GM21717 (cell line): Measurements from ENCODE around the gene AFTPH.

Experiments used
- ATAC-seq: cut with Tn5 transposase; IDR thresholded peaks from one replicate; pipeline ENCODE4 v1.9.1; 2021; ENCODE audit warnings: mild to moderate bottlenecking, moderate library complexity; ENCODE audit not compliant: unreplicated experiment

The AFTPH gene

GRCh38 chr2:64523666-64524603, at the start of gene AFTPH:
Gene AFTPH (plus strand): TSS chr2:64524328. CDS start chr2:64551475, 27,147 bp downstream.
- peak; percentile 79 for ATAC-seq

- no peak for ATAC-seq
These were observed 49.5 kb upstream of the AFTPH start for GRCh38 chr2:64474636-64475035.

GRCh38 chr2:64477037-64477436, 47.1 kb upstream of the AFTPH start:
- ATAC-seq: no peak

- no peak for ATAC-seq
These were observed 46.1 kb upstream of the AFTPH start for GRCh38 chr2:64477979-64478378.

- no peak for ATAC-seq
These were observed 45.5 kb upstream of the AFTPH start for GRCh38 chr2:64478502-64479230.

DNA sequence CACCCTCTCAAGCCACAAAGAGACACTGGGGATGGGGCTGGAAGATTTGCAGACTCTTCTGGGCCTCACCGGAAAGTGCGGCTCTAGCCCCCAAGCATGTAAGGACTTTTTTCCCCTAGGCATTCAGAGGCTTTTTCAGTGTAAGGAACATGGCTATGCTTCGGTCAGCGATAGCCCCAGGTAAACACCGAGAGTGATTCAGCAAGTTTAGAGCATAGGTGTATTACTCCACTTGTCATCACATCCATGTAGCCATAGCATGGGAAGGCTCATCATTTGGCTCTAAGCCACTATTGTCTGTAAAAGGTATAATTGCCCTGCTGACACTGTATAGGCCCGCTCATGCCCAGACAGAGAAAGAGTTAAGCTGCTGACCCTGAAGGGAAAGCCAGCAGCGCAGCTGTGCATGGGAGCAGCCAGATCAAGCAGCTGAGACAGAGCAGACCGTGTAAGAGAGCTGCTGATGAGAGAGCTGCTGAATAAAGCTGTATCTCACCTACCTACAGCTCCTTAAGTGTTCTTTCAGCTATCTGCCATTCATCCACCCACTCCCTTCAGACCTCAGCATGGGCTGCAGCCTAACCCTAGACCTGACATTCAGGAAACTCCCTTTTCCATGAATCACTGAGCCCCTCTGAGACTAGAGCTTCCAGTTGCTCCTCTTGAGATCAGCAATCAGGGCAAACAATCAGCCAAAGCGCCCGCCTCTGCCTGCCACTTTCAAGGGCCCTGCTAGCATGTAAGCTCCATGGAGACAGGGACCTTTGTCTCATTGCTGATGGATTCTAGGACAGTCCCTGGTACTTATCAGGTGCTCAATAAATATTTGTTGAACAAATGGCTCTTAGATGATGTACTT, 44.6 kb upstream of the AFTPH start:
- no peak for ATAC-seq

- no peak for ATAC-seq
These were observed 42.5 kb upstream of the AFTPH start for GRCh38 chr2:64481665-64482064.

GRCh38 chr2:64482243-64482642, 41.9 kb upstream of the AFTPH start:
- no peak for ATAC-seq

GRCh38 chr2:64482765-64483504, 41.2 kb upstream of the AFTPH start:
- no peak for ATAC-seq

DNA sequence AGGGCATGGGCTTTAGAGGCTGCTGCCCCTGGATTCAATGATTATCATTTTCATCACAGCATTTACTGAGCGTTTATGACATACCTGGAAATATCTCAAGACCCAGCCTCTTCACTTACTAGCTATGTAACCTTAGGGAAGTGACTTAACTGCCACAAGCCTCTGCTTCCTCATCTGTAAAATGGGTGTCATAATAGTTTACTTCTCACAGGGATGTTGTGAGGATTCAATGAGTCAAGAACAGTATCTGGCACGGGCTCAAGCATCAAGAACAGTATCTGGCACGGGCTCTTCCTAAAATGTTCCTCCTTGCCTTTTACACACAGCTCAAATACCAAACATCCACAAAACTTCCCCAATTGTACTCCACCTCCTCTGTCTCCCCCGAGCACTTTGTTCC, 38.8 kb upstream of the AFTPH start:
- no peak for ATAC-seq

- ATAC-seq: no peak
These were observed 38.2 kb upstream of the AFTPH start for GRCh38 chr2:64485961-64486360.

DNA sequence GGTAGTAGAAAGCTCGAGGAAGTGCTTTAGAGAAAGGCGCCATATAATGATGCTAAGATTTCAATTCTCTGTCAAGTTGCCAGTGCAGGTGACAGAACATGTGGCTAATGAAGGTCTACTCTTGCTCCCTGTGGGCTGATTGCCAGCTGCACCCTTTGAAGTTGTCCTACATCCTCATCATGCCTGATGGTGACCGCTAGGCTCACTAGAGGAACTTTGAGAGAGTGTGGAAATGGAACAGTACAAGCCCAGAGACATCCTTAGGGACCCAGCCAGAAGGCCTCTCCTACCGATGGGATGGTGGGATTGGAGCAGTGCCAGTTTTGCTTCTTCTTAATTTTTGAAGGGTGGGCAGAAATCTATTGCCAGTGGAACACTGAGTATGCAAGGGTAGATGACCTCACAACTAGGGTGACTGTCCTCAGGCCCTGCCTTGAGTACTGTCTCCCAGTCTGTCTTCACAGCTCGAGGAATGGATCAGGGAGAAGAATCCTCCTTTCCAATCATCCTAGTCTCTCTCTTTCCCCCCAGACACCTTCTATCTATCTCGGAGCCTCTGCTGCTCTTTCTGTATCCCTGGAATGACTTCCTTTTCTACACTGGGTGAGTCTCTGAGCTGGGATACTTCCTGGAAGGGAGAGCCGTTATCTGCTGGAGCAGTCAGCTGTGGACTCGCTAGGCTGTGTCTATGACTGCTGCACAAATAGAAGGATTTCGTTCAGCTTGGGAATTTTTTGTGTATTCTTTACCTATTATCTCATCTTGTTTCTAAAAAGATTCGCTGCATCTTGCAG, 36.7 kb upstream of the AFTPH start:
- ATAC-seq: no peak

DNA sequence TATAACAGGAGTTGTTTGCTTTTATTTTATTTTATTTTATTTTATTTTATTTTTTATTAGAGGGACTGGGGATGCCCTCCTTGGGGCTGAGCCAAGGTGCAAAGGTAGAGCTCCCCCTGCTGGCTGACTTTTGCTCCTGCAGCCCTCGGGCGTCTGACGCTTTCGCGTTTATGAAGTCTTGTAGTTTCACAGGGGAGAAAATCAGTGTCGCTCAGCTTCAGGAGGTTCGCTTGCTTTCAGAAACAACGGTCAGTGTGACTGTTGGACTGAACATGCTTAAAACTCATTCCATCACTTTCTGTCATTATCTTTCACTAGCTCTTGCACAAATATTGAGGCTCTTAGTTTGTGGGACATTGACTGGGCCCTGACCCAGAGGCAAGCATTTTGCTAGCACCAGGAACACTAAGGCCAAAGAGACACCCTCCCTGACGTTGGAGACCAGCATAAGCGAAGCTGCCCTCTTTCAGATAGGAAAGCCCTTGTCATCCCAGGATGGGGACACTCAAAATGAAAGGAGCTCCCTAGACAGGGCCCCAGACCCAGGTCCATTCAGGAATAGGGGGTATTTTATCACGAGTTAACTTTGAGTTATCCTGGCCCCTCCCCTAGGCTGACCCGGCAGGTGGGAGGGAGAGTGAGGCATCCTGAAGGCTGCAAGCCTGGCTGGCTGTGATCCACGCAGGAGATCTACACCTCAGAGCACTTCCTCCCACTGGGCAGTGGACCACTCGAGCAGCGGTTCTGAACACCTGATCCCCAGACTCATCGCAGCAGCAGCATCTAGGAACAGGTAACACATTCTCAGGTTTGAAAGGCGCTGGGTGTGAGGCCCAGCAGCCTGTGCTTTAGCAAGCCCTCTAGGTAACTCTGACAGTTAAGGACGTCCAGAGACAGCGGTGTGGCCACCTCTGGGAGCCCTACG, 35.8 kb upstream of the AFTPH start:
- ATAC-seq: no peak

- no peak for ATAC-seq
These were observed 34.9 kb upstream of the AFTPH start for GRCh38 chr2:64489081-64489751.

DNA sequence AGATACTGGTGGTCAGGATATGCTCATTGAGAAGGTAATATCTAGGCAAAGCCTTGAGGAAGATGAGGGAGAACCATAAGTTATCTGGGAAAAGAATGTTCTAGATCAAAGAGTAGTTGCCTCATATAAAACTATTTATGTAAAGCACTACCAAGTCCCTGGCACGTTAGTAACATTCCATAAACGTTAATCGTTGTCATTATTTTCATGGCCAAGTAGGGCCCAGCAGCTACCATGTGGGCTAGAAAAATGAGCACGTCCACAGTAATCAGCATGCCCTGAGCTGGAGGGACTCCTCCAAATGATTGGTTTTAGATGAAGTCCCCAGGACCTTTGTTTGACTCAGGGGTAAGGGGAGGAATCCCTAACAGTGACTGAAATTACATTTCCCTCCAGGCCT, 32.7 kb upstream of the AFTPH start:
- no peak for ATAC-seq

- no peak for ATAC-seq
These were observed 31.9 kb upstream of the AFTPH start for GRCh38 chr2:64492272-64492671.

DNA sequence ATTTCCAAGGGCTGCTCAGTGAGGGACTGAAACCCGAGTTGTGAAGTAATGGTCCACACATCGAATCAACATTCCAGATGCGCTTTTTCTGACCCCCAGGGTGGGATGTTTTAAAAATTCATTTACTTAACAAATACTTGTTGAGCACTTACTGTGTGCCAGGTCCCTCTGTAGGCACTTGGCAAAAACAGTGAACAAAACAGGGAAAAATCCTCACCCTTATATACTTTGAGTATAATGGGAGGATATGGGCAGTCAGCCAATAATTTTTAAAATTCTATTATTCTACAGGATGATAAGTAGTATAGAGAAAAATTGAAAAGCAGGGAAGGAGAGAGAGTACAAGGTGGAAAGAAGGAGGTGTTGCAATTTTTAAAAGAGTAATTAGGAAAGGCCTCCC, 31.3 kb upstream of the AFTPH start:
- no peak for ATAC-seq

GRCh38 chr2:64493788-64494187, 30.3 kb upstream of the AFTPH start:
- ATAC-seq: no peak
